Neural cell (in vitro differentiated cells): ENCODE results near the gene EDARADD. TPM values are rescaled to one million over a fixed set of nuclear protein-coding genes. Genes with fewer than 3 reads are reported as not detected.
A peak's percentile ranks its signal among the peaks of the same experiment; 100 is the strongest.

Source experiments
- H2AFZ ChIP-seq: fragments of 200-600, 300-800 bp; sonication (generic), shearing (Covaris generic); 2 replicates; pipeline ENCODE4 v1.6.0; 2014; ENCODE audit warnings: low read depth, mild to moderate bottlenecking, antibody characterized with exemption, low read length, moderate library complexity
- H3F3A ChIP-seq: fragments of 200-600 bp; shearing (Covaris generic); 2 replicates; pipeline ENCODE4 v1.6.1; 2016; ENCODE audit warnings: mild to moderate bottlenecking, moderate library complexity, mixed read lengths, antibody characterized with exemption, low read length; ENCODE audit not compliant: insufficient read depth, poor library complexity, severe bottlenecking
- H3K27ac ChIP-seq: fragments of 200-600, 300-800 bp; sonication (generic), shearing (Covaris generic); 2 replicates; pipeline ENCODE4 v1.5.1; 2014; ENCODE audit warnings: mild to moderate bottlenecking, low read length, moderate library complexity
- H3K27me3 ChIP-seq: fragments of 300-800, 200-600 bp; sonication (generic), shearing (Covaris generic); 2 replicates; pipeline ENCODE4 v1.6.0; 2014; ENCODE audit warnings: mild to moderate bottlenecking, low read depth, low read length, moderate library complexity; ENCODE audit not compliant: insufficient read depth
- H3K36me3 ChIP-seq: fragments of 300-800, 200-600 bp; sonication (generic), shearing (Covaris generic); 2 replicates; pipeline ENCODE4 v1.5.1; 2014; ENCODE audit warnings: mild to moderate bottlenecking, antibody characterized with exemption, low read length, moderate library complexity; ENCODE audit not compliant: insufficient read depth
- H3K4me2 ChIP-seq: fragments of 300-800, 200-600 bp; sonication (generic), shearing (Covaris generic); 2 replicates; pipeline ENCODE4 v1.6.0; 2014; ENCODE audit warnings: mild to moderate bottlenecking, low read length
- H3K4me3 ChIP-seq: fragments of 300-800, 200-600 bp; sonication (generic), shearing (Covaris generic); 2 replicates; pipeline ENCODE4 v1.5.1; 2014; ENCODE audit warnings: mild to moderate bottlenecking, low read length, moderate library complexity
- H3K79me2 ChIP-seq: fragments of 200-600 bp; shearing (Covaris generic); replicated peaks from 2 replicates; pipeline ENCODE4 v1.6.0; 2014; ENCODE audit warnings: mild to moderate bottlenecking, low read length, moderate library complexity; ENCODE audit not compliant: insufficient read depth
- H3K9ac ChIP-seq: fragments of 300-800, 200-600 bp; sonication (generic), shearing (Covaris generic); 2 replicates; pipeline ENCODE4 v1.6.1; 2016; ENCODE audit warnings: mild to moderate bottlenecking, low read length, mixed read lengths
- H3K9me2 ChIP-seq: fragments of 200-600 bp; shearing (Covaris generic); 2 replicates; pipeline ENCODE4 v1.6.1; 2016; ENCODE audit warnings: mild to moderate bottlenecking, low read length, mixed read lengths; ENCODE audit not compliant: insufficient read depth
- H3K9me3 ChIP-seq: fragments of 200-600, 300-800 bp; sonication (generic), shearing (Covaris generic); 2 replicates; pipeline ENCODE4 v1.6.1; 2016; ENCODE audit warnings: mild to moderate bottlenecking, mixed run types, low read length, moderate library complexity, mixed read lengths
- H4K20me1 ChIP-seq: fragments of 200-600 bp; shearing (Covaris generic); 2 replicates; pipeline ENCODE4 v1.6.1; 2016; ENCODE audit warnings: mild to moderate bottlenecking, mixed run types; ENCODE audit not compliant: insufficient read depth
- EP300 ChIP-seq: fragments of 450-650 bp; conservative IDR thresholded peaks from 2 replicates; pipeline ENCODE4 v1.6.1; 2014; ENCODE audit warnings: antibody characterized with exemption, mild to moderate bottlenecking, moderate library complexity; ENCODE audit not compliant: poor library complexity, severe bottlenecking
- MXI1 ChIP-seq: fragments of 450-650 bp; conservative IDR thresholded peaks from 2 replicates; pipeline ENCODE4 v1.6.1; 2014; ENCODE audit warnings: antibody characterized with exemption, mild to moderate bottlenecking; ENCODE audit not compliant: poor library complexity, severe bottlenecking
- RAD21 ChIP-seq: fragments of 450-650 bp; conservative IDR thresholded peaks from 2 replicates; pipeline ENCODE4 v1.6.1; 2014; ENCODE audit warnings: antibody characterized with exemption, mild to moderate bottlenecking, moderate library complexity
- SMC3 ChIP-seq: fragments of 450-650 bp; conservative IDR thresholded peaks from 2 replicates; pipeline ENCODE4 v1.6.1; 2014; ENCODE audit warnings: antibody characterized with exemption, mild to moderate bottlenecking, moderate library complexity; ENCODE audit not compliant: poor library complexity
- TAF1 ChIP-seq: IDR thresholded peaks from 2 replicates; pipeline ENCODE4 v1.6.1; 2012; ENCODE audit warnings: low read depth
- polyA minus RNA-seq: library from RNA; depleted of rRNA, polyadenylated mRNA; stranded (reverse); fragments of >200 nt; gene quantifications from 2 replicates; pipeline ENCODE4 v1.2.3, GENCODE V29; 2014
- polyA plus RNA-seq: library from polyadenylated mRNA; depleted of rRNA; stranded (reverse); fragments of >200 nt; gene quantifications from 2 replicates; pipeline ENCODE4 v1.2.3, GENCODE V29; 2014
- TF ChIP-seq, protein P1 (sequence below): IDR thresholded peaks from 2 replicates; pipeline ENCODE4 v1.6.1; 2012; ENCODE audit warnings: borderline replicate concordance

EDARADD gene
- 0.17 TPM in 1 of 2 replicates, not detected in the other for polyA plus RNA-seq
- 0.23 and 0.49 TPM in 2 replicates for polyA minus RNA-seq

DNA sequence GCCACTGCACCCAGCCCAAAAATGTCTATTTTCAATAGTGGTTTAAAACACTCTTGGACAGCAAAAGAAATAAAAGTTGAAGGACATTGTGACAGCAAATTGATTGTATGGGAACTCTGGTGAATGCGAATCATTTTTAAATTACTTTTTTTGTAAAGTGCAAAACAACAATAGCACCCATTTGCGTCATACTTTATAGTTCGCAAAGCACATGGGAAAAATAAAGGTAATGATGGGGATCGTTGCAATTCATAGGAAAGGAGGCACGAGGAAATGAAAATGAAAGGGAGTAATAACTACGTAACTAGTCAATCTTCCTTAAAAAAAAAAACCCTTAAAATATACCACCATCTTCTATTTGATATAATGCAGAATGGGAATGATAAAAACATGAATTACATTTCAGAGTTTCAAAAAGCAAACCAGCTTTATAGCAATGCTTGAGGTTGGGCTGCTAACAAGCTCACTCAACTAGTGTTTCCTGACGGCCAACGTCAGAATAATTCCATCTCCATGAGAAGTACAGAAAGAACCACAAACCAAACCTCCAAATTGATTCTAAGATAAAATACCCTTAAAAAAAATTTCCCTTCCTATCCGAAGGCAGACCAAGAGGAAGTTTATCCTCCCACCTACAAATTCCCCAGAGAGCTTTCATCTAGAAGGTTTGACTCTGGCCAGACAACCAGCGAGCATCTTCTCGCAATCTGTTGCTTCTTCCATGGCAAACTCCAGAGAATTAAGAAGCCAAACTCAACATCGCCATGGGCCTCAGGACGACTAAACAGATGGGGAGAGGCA lies at the start of gene EDARADD:
TSS of gene EDARADD (plus strand) at position 606 of the 801 bp plus-strand sequence. CDS start at position 765, 159 bp downstream.
- Histone ChIP-seq H3F3A (no peaks in the 10 kb centered on the region), H3K36me3 (no peaks in the 10 kb centered on the region), H3K27ac (no peak within 1 kb of the TSS), H3K79me2 (no peaks in the 10 kb centered on the region), H3K9me3 (no peaks in the 10 kb centered on the region), H3K9me2 (no peaks in the 10 kb centered on the region), H3K9ac (peak within 1 kb of the TSS; percentile 49), H3K27me3 (peaks cover 36% of the 10 kb centered on the region), H4K20me1 (no peaks in the 10 kb centered on the region), H2AFZ (no peak within 1 kb of the TSS), H3K4me3 (peak within 1 kb of the TSS; percentile 92), H3K4me2 (peak within 1 kb of the TSS; percentile 34)
- TF ChIP-seq MXI1 (no peak), SMC3 (no peak)
- TF ChIP-seq, protein P1, sequence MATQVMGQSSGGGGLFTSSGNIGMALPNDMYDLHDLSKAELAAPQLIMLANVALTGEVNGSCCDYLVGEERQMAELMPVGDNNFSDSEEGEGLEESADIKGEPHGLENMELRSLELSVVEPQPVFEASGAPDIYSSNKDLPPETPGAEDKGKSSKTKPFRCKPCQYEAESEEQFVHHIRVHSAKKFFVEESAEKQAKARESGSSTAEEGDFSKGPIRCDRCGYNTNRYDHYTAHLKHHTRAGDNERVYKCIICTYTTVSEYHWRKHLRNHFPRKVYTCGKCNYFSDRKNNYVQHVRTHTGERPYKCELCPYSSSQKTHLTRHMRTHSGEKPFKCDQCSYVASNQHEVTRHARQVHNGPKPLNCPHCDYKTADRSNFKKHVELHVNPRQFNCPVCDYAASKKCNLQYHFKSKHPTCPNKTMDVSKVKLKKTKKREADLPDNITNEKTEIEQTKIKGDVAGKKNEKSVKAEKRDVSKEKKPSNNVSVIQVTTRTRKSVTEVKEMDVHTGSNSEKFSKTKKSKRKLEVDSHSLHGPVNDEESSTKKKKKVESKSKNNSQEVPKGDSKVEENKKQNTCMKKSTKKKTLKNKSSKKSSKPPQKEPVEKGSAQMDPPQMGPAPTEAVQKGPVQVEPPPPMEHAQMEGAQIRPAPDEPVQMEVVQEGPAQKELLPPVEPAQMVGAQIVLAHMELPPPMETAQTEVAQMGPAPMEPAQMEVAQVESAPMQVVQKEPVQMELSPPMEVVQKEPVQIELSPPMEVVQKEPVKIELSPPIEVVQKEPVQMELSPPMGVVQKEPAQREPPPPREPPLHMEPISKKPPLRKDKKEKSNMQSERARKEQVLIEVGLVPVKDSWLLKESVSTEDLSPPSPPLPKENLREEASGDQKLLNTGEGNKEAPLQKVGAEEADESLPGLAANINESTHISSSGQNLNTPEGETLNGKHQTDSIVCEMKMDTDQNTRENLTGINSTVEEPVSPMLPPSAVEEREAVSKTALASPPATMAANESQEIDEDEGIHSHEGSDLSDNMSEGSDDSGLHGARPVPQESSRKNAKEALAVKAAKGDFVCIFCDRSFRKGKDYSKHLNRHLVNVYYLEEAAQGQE, result no peak

GRCh38 chr1:236345728-236346127 lies 48.4 kb upstream of the EDARADD start:
- no peaks in the 10 kb centered on the region for H3K9me3 ChIP-seq
- H3F3A ChIP-seq, result no peaks in the 10 kb centered on the region
- H3K27ac ChIP-seq, result no peak overlapping the region
- no peaks in the 10 kb centered on the region for H3K36me3 ChIP-seq
- no peak overlapping the region for H3K9ac ChIP-seq
- no peak overlapping the region for H2AFZ ChIP-seq
- TF ChIP-seq, protein P1, result no peak
- TF ChIP-seq SMC3 (no peak), TAF1 (no peak)
- no peak overlapping the region for H3K4me3 ChIP-seq
- H3K4me2 ChIP-seq, result no peak overlapping the region
- H3K9me2 ChIP-seq, result no peaks in the 10 kb centered on the region
- H3K79me2 ChIP-seq, result no peaks in the 10 kb centered on the region
- H3K27me3 ChIP-seq, result no peaks in the 10 kb centered on the region
- H4K20me1 ChIP-seq, result no peaks in the 10 kb centered on the region

DNA sequence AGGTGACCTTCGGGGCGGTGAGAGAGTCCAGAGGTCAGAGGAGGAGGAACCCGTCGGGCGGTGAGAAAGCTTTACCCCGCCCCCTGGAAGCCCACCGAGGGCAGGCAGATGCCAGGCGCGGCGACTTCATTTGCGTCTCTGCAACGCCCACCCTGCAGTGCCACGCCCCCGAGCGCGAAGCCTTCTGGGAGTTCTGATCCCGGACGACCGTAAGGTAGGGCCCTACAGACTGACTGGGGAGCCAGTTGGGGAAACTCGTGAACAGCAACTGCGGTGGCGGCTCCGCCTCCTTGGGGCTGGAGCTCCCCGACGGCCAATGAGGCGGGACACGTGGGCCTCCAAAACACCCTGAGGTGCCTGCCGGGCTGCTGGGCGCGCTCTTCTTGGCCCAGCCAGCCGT lies 46.0 kb upstream of the EDARADD start:
- no peaks in the 10 kb centered on the region for H4K20me1 ChIP-seq
- H3K4me2 ChIP-seq, result no peak overlapping the region
- no peak for TF ChIP-seq TAF1
- TF ChIP-seq EP300, result no peak
- no peak for TF ChIP-seq RAD21
- H3K79me2 ChIP-seq, result no peaks in the 10 kb centered on the region
- no peaks in the 10 kb centered on the region for H3K36me3 ChIP-seq
- no peak overlapping the region for H3K4me3 ChIP-seq
- H2AFZ ChIP-seq, result no peak overlapping the region
- H3F3A ChIP-seq, result no peaks in the 10 kb centered on the region
- H3K9me2 ChIP-seq, result no peaks in the 10 kb centered on the region
- H3K27ac ChIP-seq, result no peak overlapping the region
- H3K9me3 ChIP-seq, result no peaks in the 10 kb centered on the region
- no peak overlapping the region for H3K9ac ChIP-seq
- H3K27me3 ChIP-seq, result no peaks in the 10 kb centered on the region
